Measurements from ENCODE around the gene TNFAIP8. TPM values are rescaled to one million over a fixed set of nuclear protein-coding genes. Genes with fewer than 3 reads are reported as not detected.

TNFAIP8 gene
- total and polyA plus RNA-seq, 2 of the 13 experiments (the other 11 are each of a cell fraction or from before 2014, with no cell fraction given) = 6.4 to 11.2 TPM

- TF ChIP-seq PHF5A (CRISPR knock-in tag; IDR thresholded peaks at IDR 0.05; ENCODE audit: low read depth, unreplicated experiment) = no peak
- no peak for TF ChIP-seq YEATS2 (CRISPR knock-in tag; IDR thresholded peaks at IDR 0.05; ENCODE audit: borderline replicate concordance)
- TF ChIP-seq MAFG (CRISPR knock-in tag; IDR thresholded peaks at IDR 0.05) = no peak
- TF ChIP-seq NFIC (IDR thresholded peaks at IDR 0.05; ENCODE audit: low read length) = no peak
- no peak for TF ChIP-seq HDAC2 (CRISPR knock-in tag; IDR thresholded peaks at IDR 0.05)
- TF ChIP-seq TP53 (CRISPR knock-in tag; conservative IDR thresholded peaks at IDR 0.05) = no peak
- TF ChIP-seq SNAPC2 (CRISPR knock-in tag; IDR thresholded peaks at IDR 0.05) = 0 out of 2 replicates have a peak, but pooled peaks have one; percentile 33
- no peak for TF ChIP-seq ZNF232 (CRISPR knock-in tag; IDR thresholded peaks at IDR 0.05; ENCODE audit: borderline replicate concordance)
- no peak for TF ChIP-seq KMT2B (CRISPR knock-in tag; IDR thresholded peaks at IDR 0.05)
- TF ChIP-seq MYPOP (CRISPR knock-in tag; IDR thresholded peaks at IDR 0.05) = 0 out of 2 replicates have a peak, but pooled peaks have one; percentile 36
- no peak for TF ChIP-seq CEBPB (IDR thresholded peaks at IDR 0.05; ENCODE audit: borderline replicate concordance, low read depth, low read length)
- TF ChIP-seq ZNF770 (CRISPR knock-in tag; IDR thresholded peaks at IDR 0.05) = no peak
- no peak for TF ChIP-seq THAP11 (CRISPR knock-in tag; IDR thresholded peaks at IDR 0.05)
- TF ChIP-seq ZNF564 (CRISPR knock-in tag; IDR thresholded peaks at IDR 0.05) = peak; percentile 58; the same call in 1 of the 2 replicates
- TF ChIP-seq ARID5B (CRISPR knock-in tag; IDR thresholded peaks at IDR 0.05) = 0 out of 2 replicates have a peak, but pooled peaks have one; percentile 24
- TF ChIP-seq ZNF878 (CRISPR knock-in tag; IDR thresholded peaks at IDR 0.05) = 0 out of 2 replicates have a peak, but pooled peaks have one; percentile 47
- peak; percentile 88 for TF ChIP-seq STAG1 (CRISPR knock-in tag; IDR thresholded peaks at IDR 0.05)
- TF ChIP-seq CTCF (CRISPR knock-in tag; IDR thresholded peaks at IDR 0.05) = peak; percentile 87
- peak; percentile 79 for TF ChIP-seq RAD21 (CRISPR knock-in tag; IDR thresholded peaks at IDR 0.05)
- TF ChIP-seq NFATC3 (CRISPR knock-in tag; IDR thresholded peaks at IDR 0.05) = 0 out of 2 replicates have a peak, but pooled peaks have one; percentile 19
- peak; percentile 80 for TF ChIP-seq SMC3 (IDR thresholded peaks at IDR 0.05; ENCODE audit: low read length)
- no peak for TF ChIP-seq ZNF501 (CRISPR knock-in tag; IDR thresholded peaks at IDR 0.05)
These were observed 55.8 kb downstream of the TNFAIP8 start (continued) for GRCh38 chr5:119411361-119412278.

Measured in HepG2 (cell line).